Posterior cingulate gyrus (tissue), 11 donors: ENCODE data around the gene TFCP2L1.
"Not testable (repeated sequence)": the region's sequence is repeated elsewhere in the genome, so short reads cannot be mapped to it uniquely, and the experiment has no call there.

Source experiments
- DNase-seq, 10 donors: peaks; one replicate each; pipeline versions ENCODE4 v3.0.0 to v3.0.0-alpha.2; 2020 to 2021; ENCODE audit warnings: mixed read lengths in 3 of 10
- intact Hi-C: fragments of 100-400 bp; cut with DNase I; formaldehyde crosslinking; loops from one replicate; pipeline ENCODE4 v1.15.1; 2023

TFCP2L1 gene, protein sequence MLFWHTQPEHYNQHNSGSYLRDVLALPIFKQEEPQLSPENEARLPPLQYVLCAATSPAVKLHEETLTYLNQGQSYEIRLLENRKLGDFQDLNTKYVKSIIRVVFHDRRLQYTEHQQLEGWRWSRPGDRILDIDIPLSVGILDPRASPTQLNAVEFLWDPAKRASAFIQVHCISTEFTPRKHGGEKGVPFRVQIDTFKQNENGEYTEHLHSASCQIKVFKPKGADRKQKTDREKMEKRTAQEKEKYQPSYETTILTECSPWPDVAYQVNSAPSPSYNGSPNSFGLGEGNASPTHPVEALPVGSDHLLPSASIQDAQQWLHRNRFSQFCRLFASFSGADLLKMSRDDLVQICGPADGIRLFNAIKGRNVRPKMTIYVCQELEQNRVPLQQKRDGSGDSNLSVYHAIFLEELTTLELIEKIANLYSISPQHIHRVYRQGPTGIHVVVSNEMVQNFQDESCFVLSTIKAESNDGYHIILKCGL

GRCh38 chr2:121284463-121285449 is at the start of gene TFCP2L1:
Gene TFCP2L1, minus strand, starts transcription at chr2:121285202. Its CDS starts 93 bp downstream, at chr2:121285109.
- no peak for DNase-seq
- intact Hi-C loops = no loop called here

GRCh38 chr2:121333834-121334558 is 49.0 kb upstream of the TFCP2L1 start:
- intact Hi-C loops = no loop called here
- no peak for DNase-seq

DNA sequence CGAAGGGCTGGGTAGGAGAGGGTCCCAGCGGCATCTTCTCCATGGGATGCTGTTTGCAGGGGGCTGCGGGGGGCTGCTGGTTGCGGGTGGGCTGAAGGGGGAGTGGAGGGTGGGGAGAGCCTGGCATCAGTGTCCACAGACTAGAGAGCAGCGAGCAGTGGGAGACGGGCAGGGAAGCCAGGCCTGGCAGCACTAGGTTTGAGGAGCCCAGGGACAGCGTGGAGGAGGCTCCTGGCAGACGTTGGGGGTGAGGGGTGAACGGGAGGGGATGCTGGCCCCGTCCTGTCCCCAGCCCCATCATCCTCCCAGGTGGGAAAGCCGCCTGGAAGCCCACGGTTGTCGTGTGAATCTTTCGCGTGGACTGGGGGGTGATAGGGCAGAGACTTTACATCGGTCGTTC is 48.2 kb upstream of the TFCP2L1 start:
- DNase-seq = no peak
- intact Hi-C loops = no loop called here

DNA sequence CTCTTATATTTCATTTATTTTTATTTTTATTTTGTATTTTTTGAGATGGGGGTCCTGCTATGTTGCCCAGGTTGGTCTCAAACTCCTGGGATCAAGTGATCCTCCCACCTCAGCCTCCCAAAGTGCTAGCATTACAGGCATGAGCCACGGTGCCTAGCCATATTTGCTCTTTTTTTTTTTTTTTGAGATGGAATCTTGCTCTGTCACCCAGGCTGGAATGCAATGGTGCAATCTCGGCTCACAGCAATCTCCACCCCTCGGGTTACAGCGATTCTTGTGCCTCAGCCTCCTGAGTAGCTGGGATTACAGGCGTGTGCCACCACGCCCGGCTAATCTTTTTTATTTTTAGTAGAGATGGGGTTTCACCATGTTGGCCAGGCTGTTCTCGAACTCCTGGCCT is 46.3 kb upstream of the TFCP2L1 start:
- intact Hi-C loops, DNase-seq: not testable (repeated sequence)

- DNase-seq = no peak
- intact Hi-C loops = no loop called here
These were observed 45.9 kb upstream of the TFCP2L1 start for GRCh38 chr2:121330921-121331320.

DNA sequence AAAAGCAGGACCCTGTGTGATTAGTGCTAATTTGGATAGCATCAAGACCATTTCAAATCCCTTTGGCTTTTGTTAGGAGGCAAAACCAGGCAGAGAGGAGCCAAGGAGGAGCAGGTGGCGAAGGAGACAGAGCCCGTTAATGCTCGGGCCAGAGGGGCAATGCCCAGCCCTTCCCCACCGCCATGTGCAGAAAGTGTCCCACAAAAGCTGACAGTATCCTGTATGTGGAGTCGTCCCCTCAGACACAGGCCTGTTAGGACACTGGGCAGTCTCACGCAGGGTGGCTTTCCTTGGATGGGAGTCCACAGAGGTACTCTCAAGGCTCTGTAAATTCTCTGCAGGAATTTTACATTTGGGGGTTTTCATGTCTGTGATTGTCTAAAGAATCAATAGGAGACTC is 44.8 kb upstream of the TFCP2L1 start:
- intact Hi-C loops = no loop called here
- DNase-seq = no peak

- no peak for DNase-seq
- intact Hi-C loops = no loop called here
These were observed 41.6 kb upstream of the TFCP2L1 start for GRCh38 chr2:121326628-121327027.

GRCh38 chr2:121324601-121325000 is 39.6 kb upstream of the TFCP2L1 start:
- DNase-seq = no peak

DNA sequence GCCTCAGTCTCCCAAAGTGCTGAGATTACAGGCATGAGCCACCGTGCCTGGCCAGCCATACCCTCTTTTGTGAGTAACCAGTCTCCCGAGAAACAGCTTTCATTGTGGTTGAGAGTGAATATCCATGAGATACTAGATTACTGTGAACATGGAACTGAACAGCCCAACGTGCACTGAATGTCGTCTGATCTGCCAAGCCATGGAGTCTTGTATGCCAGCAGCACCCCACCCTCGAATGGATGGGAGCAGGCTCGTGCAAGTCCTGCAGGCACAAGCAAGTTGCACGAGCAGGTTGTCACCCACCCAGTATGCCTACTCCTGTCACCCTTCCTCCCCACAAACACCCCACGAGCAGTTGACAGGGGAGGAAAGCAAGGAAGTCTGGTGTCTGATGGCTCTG is 36.5 kb upstream of the TFCP2L1 start:
- intact Hi-C loops = no loop called here

More at GRCh38 chr2:121324601-121325000, 39.6 kb upstream of the TFCP2L1 start:
- intact Hi-C loops = no loop called here

DNA sequence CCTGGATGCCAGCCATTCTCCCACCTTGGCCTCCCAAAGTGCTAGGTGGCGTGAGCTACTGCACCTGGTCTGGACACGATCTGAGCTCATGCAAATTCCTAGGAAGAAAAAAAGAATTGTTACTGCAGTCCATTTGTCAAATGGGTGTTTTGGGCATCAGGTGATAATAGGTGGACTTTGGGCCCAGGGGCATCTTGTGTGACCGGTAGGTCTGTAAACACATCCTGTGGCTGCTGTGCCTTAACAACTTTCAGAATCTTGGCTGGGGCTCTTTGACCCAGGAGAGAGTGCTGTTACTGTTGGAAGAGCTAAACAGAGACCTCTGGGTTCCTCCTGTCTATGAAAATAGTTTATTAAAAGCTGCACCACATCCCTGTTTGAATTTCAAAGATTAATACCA is 34.9 kb upstream of the TFCP2L1 start:
- no peak for DNase-seq
- intact Hi-C loops = no loop called here

More for the DNA sequence above, 36.5 kb upstream of the TFCP2L1 start:
- no peak for DNase-seq

DNA sequence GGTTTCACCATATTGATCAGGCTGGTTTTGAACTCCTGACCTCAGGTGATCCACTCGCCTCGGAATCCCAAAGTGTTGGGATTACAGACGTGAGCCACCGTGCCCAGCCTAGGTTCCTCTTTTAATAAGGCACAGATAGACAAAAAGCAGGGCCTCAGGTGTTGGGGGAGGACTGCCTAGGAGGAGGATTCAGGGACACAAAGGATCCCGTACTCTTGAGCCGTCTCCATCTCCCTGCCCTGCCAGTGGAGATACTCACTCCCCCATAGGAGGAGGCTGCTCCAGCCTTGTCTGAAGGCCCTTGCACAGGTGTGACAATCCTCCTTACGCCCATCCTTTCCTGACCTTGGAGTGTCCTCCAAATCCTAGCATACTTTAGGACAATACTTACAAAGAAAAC is 32.0 kb upstream of the TFCP2L1 start:
- DNase-seq = no peak
- intact Hi-C loops = no loop called here

GRCh38 chr2:121313701-121314100 is 28.7 kb upstream of the TFCP2L1 start:
- DNase-seq, intact Hi-C loops: not testable (repeated sequence)

DNA sequence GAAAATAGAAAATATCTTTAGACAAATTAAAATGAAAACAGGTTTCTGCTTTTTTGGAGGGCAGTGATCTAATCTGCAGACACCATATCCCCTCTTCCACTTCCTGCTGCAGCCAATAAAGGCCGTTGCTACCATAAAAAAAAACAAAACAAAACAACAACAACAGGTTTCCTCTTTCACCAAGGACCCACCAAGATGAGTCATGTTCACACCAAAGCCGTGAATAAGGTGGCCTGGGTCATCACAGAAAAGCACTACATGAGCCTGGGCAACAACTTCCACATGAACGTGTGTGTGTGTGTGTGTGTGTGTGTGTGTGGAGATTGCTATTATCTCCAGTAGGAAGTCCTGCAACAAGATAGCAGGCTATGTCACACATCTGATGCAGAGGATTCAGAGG is 24.8 kb upstream of the TFCP2L1 start:
- intact Hi-C loops = no loop called here
- no peak for DNase-seq

- no peak for DNase-seq
- intact Hi-C loops = no loop called here
These were observed 24.3 kb upstream of the TFCP2L1 start for GRCh38 chr2:121309323-121309722.

- DNase-seq = no peak
- intact Hi-C loops = no loop called here
These were observed 22.0 kb upstream of the TFCP2L1 start for GRCh38 chr2:121307048-121307447.

- intact Hi-C loops = no loop called here
- DNase-seq = no peak
These were observed 19.9 kb upstream of the TFCP2L1 start for GRCh38 chr2:121304941-121305340.

DNA sequence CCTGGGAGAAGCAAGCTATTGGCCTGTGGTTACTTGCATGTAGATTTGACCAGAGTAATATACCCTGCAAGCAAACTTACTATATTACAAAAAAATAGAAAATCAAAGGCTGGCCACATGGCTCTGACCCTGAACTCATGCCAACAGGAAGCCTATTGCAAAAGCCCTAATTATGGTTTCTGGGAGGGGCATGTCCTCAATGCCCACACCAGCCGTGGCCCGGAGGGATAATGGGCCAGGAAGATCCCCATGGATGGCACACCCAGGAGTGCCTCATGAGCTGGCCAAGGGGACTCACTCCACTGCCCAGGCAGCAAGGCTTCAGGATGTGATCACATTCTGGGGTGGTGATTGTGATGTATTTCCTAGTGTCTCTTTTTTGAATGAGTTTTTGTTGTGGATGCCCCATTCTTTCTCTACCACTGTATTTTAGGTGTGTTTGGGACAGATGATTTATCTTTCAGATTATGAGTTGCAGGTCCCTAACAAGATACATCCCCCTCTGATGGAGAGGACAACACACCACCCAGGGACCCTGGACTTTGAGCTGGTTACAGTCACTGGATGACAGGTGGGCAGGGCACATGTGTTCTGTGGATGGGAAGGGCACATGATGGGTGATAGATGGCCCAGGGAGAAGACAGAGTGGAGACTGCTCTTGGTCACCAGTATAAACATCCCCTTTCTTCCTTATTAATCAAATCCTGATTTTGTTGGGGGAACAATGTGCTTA is 18.7 kb upstream of the TFCP2L1 start:
- DNase-seq = no peak
- intact Hi-C loops = no loop called here

DNA sequence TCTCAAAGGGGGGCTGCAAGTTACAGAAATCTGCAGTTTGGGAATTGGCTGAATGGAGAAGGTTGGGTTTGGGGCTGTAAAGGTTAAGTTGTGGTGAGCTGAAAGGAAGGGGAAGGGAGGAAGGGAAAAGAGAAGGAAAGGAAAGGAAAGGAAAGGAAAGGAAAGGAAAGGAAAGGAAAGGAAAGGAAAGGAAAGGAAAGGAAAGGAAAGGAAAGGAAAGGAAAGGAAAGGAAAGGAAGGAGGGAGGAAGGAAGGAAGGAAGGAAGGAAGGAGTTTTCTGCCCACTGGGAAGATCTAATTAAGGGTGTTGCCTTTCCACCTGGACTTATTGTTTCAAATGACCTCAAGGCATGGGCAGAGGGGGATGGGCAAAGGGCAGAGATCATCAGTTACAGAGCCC is 16.2 kb upstream of the TFCP2L1 start:
- DNase-seq, intact Hi-C loops: not testable (repeated sequence)

DNA sequence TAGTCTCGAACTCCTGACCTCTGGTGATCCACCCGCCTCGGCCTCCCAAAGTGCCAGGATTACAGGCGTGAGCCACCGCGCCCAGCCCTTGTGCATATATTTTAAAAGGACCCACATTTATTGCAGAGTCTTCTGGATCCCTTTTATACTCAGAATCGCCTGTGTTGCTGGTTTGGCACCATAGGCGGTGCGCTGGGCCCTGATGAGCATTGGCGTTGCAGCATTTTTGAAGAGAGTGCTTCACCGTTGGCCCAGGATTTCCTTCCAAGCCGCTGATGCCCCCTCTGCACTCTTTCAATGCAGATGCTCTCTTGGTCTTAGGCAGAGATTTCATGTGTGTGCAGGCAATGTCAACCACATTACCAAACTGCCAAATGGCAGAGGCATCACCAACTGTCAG is 13.5 kb upstream of the TFCP2L1 start:
- intact Hi-C loops = no loop called here
- DNase-seq = no peak

GRCh38 chr2:121297866-121298265 is 12.9 kb upstream of the TFCP2L1 start:
- DNase-seq = not testable (repeated sequence)

More at GRCh38 chr2:121297866-121298265, 12.9 kb upstream of the TFCP2L1 start:
- intact Hi-C loops = not testable (repeated sequence)
